Keratinocyte (primary cell): Measurements from ENCODE around the gene IRF6. TPM values are rescaled to one million over a fixed set of nuclear protein-coding genes. Genes with fewer than 3 reads are reported as not detected.

Source experiments
- DNase-seq: peaks from one replicate; pipeline ENCODE4 v3.0.0-alpha.2; 2011; ENCODE audit warnings: low read depth, missing footprints, low spot score
- FAIRE-seq: peaks from 2 replicates; lab custom pipeline; 2011; peaks lifted over from hg19 to GRCh38; lab: Jason Lieb, UNC
- H2AFZ ChIP-seq: 2 replicates; pipeline ENCODE4 v1.6.0; 2012; ENCODE audit warnings: low read length, control low read depth, inconsistent platforms; ENCODE audit not compliant: control insufficient read depth
- H3K27ac ChIP-seq: 2 replicates; pipeline ENCODE4 v1.5.1; 2011; ENCODE audit warnings: low read length; ENCODE audit not compliant: control insufficient read depth, insufficient read depth
- H3K27me3 ChIP-seq: 3 replicates; pipeline ENCODE4 v1.6.0; 2011; ENCODE audit warnings: low read length; ENCODE audit not compliant: control insufficient read depth, insufficient read depth; ENCODE audit errors: extremely low read depth
- H3K36me3 ChIP-seq, 2 experiments: 2 replicates in 1 of 2; 3 replicates in 1 of 2; pipeline ENCODE4 v1.5.1; 2011; ENCODE audit warnings: low read length in 2 of 2, mild to moderate bottlenecking in 1 of 2; ENCODE audit not compliant: control insufficient read depth in 2 of 2, insufficient read depth in 2 of 2; ENCODE audit errors: extremely low read depth in 1 of 2
- H3K4me1 ChIP-seq: 3 replicates; pipeline ENCODE4 v1.5.1; 2011; ENCODE audit warnings: low read length; ENCODE audit not compliant: control insufficient read depth, insufficient read depth; ENCODE audit errors: extremely low read depth
- H3K4me2 ChIP-seq: 3 replicates; pipeline ENCODE4 v1.6.0; 2011; ENCODE audit warnings: low read depth, low read length; ENCODE audit not compliant: control insufficient read depth, insufficient read depth; ENCODE audit errors: extremely low read depth
- H3K4me3 ChIP-seq, 3 experiments: fragments of 200-600 bp in 1 of 3; sonication (generic) in 1 of 3; 2 replicates in 2 of 3; 3 replicates in 1 of 3; pipeline ENCODE4 v1.5.1; 2011 to 2016; ENCODE audit warnings: low read length in 3 of 3, mild to moderate bottlenecking in 3 of 3, control low read depth in 2 of 3, inconsistent platforms in 1 of 3, low read depth in 1 of 3, mixed read lengths in 1 of 3, mixed run types in 1 of 3, moderate library complexity in 1 of 3; ENCODE audit not compliant: control insufficient read depth in 2 of 3, insufficient read depth in 2 of 3; ENCODE audit errors: extremely low read depth in 1 of 3
- H3K79me2 ChIP-seq: 2 replicates; pipeline ENCODE4 v1.6.0; 2012; ENCODE audit warnings: low read length; ENCODE audit not compliant: control insufficient read depth, insufficient read depth
- H3K9ac ChIP-seq: 3 replicates; pipeline ENCODE4 v1.6.0; 2011; ENCODE audit warnings: low read length; ENCODE audit not compliant: control insufficient read depth, insufficient read depth; ENCODE audit errors: extremely low read depth
- H3K9me1 ChIP-seq: 3 replicates; pipeline ENCODE4 v1.6.0; 2011; ENCODE audit warnings: low read length; ENCODE audit not compliant: control insufficient read depth, insufficient read depth; ENCODE audit errors: extremely low read depth
- H3K9me3 ChIP-seq: 2 replicates; pipeline ENCODE4 v1.5.1; 2012; ENCODE audit warnings: low read depth, low read length; ENCODE audit not compliant: control insufficient read depth
- H4K20me1 ChIP-seq: 3 replicates; pipeline ENCODE4 v1.6.0; 2011; ENCODE audit warnings: low read length; ENCODE audit not compliant: control insufficient read depth, insufficient read depth; ENCODE audit errors: extremely low read depth
- EZH2 ChIP-seq: IDR thresholded peaks from one replicate; pipeline ENCODE4 v1.6.1; 2012; ENCODE audit warnings: inconsistent platforms, mild to moderate bottlenecking, low read length, moderate library complexity
- dilution Hi-C: fragments of 300-500 bp; cut with MboI; formaldehyde crosslinking; loops from one replicate; pipeline ENCODE4 v1.7.0; 2020; ENCODE audit warnings: low sequenced_read_pairs; ENCODE audit not compliant: extremely low pct_ligation_motif_present
- polyA plus RNA-seq, 5 experiments: library from polyadenylated mRNA; depleted of rRNA in 3 of 5; stranded (reverse) in 3 of 5; stranded (forward) in 1 of 5; unstranded in 1 of 5; fragments of >200 nt; gene quantifications; 1 replicate in 1 of 5; 2 replicates in 3 of 5; 3 replicates in 1 of 5; pipeline versions ENCODE4 v1.2.1 to v1.2.3, GENCODE V29; 2011 to 2012; ENCODE audit warnings: missing spikeins in 2 of 5, low read depth in 1 of 5, low replicate concordance in 1 of 5
- TF ChIP-seq, protein P1 (sequence below), 3 experiments: IDR thresholded peaks in 1 of 3; conservative IDR thresholded peaks in 1 of 3; optimal IDR thresholded peaks in 1 of 3; 2 replicates in 2 of 3; 3 replicates in 1 of 3; pipeline versions ENCODE3 to v1.5.1; 2011; ENCODE audit warnings: low read length in 3 of 3, mild to moderate bottlenecking in 3 of 3, moderate library complexity in 2 of 3, control low read depth in 1 of 3, inconsistent platforms in 1 of 3; ENCODE audit not compliant: insufficient read depth in 2 of 3; ENCODE audit errors: extremely low read depth in 1 of 3

IRF6 gene
- polyA plus RNA-seq, 1 donor (not counting 4 experiments of a cell fraction or from before 2014, with no cell fraction given), result 476 TPM

DNA sequence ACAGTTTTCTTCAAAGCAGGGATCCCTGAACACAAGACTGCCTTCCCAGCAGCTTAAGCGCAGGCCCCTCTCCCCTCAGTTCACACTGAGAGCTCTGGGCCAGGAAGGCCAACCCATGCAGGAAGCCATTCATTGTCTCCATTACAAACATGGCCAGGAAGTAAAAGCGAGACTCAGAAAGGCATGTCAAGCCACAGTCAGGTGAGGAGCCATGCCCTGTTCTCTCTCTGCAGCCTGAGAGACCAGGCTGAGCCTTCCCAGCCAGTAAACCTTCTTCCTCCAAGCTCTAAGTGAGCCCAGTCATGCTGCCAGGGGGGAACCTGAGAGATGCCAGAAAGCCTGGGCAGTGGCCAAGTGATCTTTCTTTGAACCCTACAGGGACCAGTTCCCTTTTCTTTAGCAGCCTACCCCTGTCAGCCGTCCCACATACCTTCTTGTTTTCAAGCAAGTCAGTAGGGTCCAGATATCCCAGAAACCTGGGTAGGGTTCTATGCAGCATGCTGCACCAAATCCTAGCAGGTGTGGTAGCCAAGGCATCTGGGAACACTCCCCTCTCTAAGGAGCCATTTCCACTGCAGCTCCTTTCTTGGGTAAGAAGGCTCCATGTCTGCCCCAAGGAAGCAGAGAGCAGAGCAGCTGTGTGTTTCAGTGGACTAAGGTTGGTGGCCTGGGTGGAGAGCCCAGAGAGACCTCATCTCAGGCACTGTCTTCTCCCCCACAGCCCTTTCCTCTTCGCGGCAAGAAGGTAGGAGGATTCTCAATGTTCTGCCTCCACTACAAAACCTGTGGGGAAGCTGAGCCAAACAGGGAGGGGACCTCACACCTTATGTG is 49.1 kb downstream of the IRF6 start:
- DNase-seq, result no peak
- H3K9me1 ChIP-seq, result no peaks in the 10 kb centered on the region
- dilution Hi-C loops, result no loop called here
- no peaks in the 10 kb centered on the region for H3K9me3 ChIP-seq
- no peak for TF ChIP-seq EZH2
- TF ChIP-seq, protein P1, sequence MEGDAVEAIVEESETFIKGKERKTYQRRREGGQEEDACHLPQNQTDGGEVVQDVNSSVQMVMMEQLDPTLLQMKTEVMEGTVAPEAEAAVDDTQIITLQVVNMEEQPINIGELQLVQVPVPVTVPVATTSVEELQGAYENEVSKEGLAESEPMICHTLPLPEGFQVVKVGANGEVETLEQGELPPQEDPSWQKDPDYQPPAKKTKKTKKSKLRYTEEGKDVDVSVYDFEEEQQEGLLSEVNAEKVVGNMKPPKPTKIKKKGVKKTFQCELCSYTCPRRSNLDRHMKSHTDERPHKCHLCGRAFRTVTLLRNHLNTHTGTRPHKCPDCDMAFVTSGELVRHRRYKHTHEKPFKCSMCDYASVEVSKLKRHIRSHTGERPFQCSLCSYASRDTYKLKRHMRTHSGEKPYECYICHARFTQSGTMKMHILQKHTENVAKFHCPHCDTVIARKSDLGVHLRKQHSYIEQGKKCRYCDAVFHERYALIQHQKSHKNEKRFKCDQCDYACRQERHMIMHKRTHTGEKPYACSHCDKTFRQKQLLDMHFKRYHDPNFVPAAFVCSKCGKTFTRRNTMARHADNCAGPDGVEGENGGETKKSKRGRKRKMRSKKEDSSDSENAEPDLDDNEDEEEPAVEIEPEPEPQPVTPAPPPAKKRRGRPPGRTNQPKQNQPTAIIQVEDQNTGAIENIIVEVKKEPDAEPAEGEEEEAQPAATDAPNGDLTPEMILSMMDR (optimal IDR thresholded peaks at IDR 0.05 in 1 of 3, IDR thresholded peaks at IDR 0.05 in 1 of 3, conservative IDR thresholded peaks at IDR 0.05 in 1 of 3; ENCODE audit: extremely low read depth in 1 of 3, insufficient read depth in 2 of 3, low read length in 3 of 3), result no peak
- no peaks in the 10 kb centered on the region for H3K79me2 ChIP-seq
- no peak overlapping the region for H3K9ac ChIP-seq
- no peak overlapping the region for H3K4me3 ChIP-seq
- FAIRE-seq, result no peak
- no peaks in the 10 kb centered on the region for H3K4me1 ChIP-seq
- H3K4me2 ChIP-seq, result no peak overlapping the region
- no peaks in the 10 kb centered on the region for H4K20me1 ChIP-seq
- no peak overlapping the region for H3K27ac ChIP-seq
- no peaks in the 10 kb centered on the region for H3K36me3 ChIP-seq
- H2AFZ ChIP-seq, result no peak overlapping the region
- no peaks in the 10 kb centered on the region for H3K27me3 ChIP-seq

DNA sequence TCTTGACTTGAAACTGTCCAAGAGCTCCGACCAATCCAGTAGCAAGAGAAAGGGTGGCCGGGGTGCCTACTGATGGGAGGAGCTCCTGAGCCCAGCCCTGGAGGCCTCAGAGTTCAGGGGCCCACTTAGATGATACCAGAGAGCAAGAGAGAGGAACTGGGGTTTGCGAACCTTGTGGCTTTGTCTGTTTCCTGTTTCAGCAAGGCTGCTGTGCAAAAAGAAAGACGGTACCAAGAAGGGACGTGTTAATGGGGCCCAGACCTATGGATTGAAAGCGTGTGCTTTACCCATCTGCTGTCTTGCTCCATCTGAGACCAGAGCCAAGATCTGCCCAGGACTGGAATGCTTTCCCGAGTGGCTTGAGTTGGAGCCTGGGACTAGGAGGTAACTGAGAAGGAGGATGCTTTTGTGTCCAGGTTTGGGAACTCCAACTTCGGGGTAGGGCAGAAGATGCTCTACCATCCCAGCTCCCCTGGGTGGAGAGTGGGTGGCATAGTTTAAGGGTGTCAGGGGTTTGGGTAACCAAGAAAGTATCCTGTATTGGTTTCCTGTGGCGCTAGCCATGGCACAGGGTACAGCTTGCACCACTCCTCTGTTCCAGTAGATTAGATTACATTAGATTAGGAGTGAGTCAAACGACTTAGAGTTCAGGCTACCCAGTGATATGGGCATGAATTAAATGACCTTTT is 49.9 kb downstream of the IRF6 start, which contains the start of gene TRAF3IP3:
Gene TRAF3IP3 (plus strand): TSS at position 128 of the 689 bp plus-strand sequence. CDS start 3,987 bp downstream, outside the sequence.
- no peaks in the 10 kb centered on the region for H3K9me1 ChIP-seq
- no peaks in the 10 kb centered on the region for H3K9me3 ChIP-seq
- no peak within 1 kb of the TSS for H2AFZ ChIP-seq
- H3K4me2 ChIP-seq, result no peak within 1 kb of the TSS
- no peak for FAIRE-seq
- H3K36me3 ChIP-seq, result no peaks in the 10 kb centered on the region
- dilution Hi-C loops, result no loop called here
- H3K9ac ChIP-seq, result no peak within 1 kb of the TSS
- no peak for TF ChIP-seq EZH2
- TF ChIP-seq, protein P1 (optimal IDR thresholded peaks at IDR 0.05 in 1 of 3, IDR thresholded peaks at IDR 0.05 in 1 of 3, conservative IDR thresholded peaks at IDR 0.05 in 1 of 3; ENCODE audit: extremely low read depth in 1 of 3, insufficient read depth in 2 of 3, low read length in 3 of 3), result no peak
- no peak within 1 kb of the TSS for H3K4me3 ChIP-seq
- no peaks in the 10 kb centered on the region for H3K79me2 ChIP-seq
- H3K4me1 ChIP-seq, result no peaks in the 10 kb centered on the region
- DNase-seq, result no peak
- H4K20me1 ChIP-seq, result no peaks in the 10 kb centered on the region
- H3K27ac ChIP-seq, result no peak within 1 kb of the TSS
- H3K27me3 ChIP-seq, result no peaks in the 10 kb centered on the region
